ENCODE data around the gene PITPNC1.

DNA sequence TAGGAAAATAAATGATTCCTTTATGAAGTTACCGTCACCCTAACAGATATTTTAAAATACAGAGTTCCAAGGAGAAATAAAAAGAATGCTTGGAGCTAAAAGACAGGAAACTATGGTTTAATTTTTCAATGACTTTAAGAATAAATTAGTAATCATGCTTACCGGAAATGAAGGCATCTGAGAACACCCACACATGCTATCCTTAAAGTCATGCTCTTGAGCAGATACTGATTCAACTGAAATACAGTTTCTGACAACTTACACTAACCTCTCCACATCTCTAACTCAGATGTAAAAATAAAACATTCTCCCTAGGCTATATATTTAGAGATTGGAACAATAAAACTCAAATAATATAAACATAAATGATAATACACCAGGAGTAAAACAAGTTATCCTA, 18.5 kb upstream of the PITPNC1 start:
- TF ChIP-seq, protein P1, sequence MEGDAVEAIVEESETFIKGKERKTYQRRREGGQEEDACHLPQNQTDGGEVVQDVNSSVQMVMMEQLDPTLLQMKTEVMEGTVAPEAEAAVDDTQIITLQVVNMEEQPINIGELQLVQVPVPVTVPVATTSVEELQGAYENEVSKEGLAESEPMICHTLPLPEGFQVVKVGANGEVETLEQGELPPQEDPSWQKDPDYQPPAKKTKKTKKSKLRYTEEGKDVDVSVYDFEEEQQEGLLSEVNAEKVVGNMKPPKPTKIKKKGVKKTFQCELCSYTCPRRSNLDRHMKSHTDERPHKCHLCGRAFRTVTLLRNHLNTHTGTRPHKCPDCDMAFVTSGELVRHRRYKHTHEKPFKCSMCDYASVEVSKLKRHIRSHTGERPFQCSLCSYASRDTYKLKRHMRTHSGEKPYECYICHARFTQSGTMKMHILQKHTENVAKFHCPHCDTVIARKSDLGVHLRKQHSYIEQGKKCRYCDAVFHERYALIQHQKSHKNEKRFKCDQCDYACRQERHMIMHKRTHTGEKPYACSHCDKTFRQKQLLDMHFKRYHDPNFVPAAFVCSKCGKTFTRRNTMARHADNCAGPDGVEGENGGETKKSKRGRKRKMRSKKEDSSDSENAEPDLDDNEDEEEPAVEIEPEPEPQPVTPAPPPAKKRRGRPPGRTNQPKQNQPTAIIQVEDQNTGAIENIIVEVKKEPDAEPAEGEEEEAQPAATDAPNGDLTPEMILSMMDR (IDR thresholded peaks at IDR 0.05) = no peak
- TF ChIP-seq POLR2A (IDR thresholded peaks at IDR 0.05) = no peak

Measured in adrenal gland (tissue), 5 donors.